Liver (tissue), 3 donors: Measurements from ENCODE around the gene ZBTB17.

Experiments
- CTCF ChIP-seq: fragments of 150-350 bp; IDR thresholded peaks from 2 replicates; pipeline ENCODE4 v1.5.1; 2017; ENCODE audit warnings: improper control_type of control experiment, low read depth, low read length; ENCODE audit not compliant: missing input control
- FOXA1 ChIP-seq: IDR thresholded peaks from 2 replicates; pipeline ENCODE4 v1.6.1; 2016; ENCODE audit warnings: antibody characterized with exemption
- HNF4A ChIP-seq, 2 donors: conservative IDR thresholded peaks; 2 replicates each; pipeline ENCODE4 v1.6.1; 2016; ENCODE audit warnings: antibody characterized with exemption in 2 of 2, mild to moderate bottlenecking in 2 of 2
- JUND ChIP-seq, 2 donors: IDR thresholded peaks; 2 replicates each; pipeline ENCODE4 v1.6.1; 2016; ENCODE audit warnings: antibody characterized with exemption in 2 of 2
- RAD21 ChIP-seq, 2 donors: IDR thresholded peaks; 2 replicates each; pipeline ENCODE4 v1.6.1; 2016; ENCODE audit warnings: antibody characterized with exemption in 2 of 2, mild to moderate bottlenecking in 2 of 2
- TF ChIP-seq, protein P1 (sequence below): IDR thresholded peaks from 2 replicates; pipeline ENCODE4 v1.6.1; 2016; ENCODE audit warnings: antibody characterized with exemption, mild to moderate bottlenecking
- donor health status: healthy.
- donor health status: healthy.

DNA sequence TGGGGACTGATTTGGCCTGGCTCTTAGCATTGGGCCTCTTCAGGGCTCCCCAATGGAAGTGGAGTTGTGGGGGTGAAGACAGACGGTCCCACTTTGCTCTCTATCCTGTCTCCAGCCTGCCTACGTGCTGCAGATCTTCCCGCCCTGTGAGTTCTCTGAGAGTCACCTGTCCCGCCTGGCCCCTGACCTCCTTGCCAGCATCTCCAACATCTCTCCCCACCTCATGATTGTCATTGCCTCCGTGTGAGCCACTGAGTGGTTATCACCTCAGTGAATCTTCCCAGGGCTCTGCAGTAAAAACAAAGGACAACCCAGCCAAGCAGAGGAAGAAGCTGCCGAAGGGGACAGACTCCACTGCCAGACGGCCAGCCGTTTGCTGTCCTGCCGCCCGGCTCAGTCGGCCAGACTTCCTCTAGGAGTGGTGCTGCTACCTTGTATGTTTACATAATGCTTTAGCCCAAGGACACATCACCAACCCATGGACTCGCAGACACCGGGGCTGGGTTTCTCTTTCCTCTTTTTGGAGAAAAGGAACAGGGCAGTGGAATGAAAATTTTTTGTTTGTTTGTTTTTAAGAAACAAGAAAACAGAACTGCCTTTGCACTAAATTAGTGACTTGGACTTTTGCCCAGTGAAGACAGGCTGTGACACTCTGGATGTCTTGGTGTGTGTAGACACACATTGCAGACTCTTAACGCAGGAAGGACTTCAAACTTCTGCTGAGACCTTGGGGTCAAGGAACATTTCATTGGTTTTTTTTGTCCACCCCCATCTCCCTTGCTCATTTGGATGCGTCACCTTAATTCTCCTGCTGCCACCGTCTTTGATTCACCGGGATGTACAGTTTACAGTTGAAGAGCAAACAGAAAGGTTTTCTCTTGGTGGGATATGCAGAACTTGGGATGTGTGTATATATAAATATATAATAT lies 36.5 kb downstream of the ZBTB17 start:
- TF ChIP-seq FOXA1 = no peak
- no peak for TF ChIP-seq CTCF
- peak in 1 of 2 donors; percentile 19 for TF ChIP-seq RAD21 (IDR thresholded peaks at IDR 0.05)
- TF ChIP-seq, protein P1, sequence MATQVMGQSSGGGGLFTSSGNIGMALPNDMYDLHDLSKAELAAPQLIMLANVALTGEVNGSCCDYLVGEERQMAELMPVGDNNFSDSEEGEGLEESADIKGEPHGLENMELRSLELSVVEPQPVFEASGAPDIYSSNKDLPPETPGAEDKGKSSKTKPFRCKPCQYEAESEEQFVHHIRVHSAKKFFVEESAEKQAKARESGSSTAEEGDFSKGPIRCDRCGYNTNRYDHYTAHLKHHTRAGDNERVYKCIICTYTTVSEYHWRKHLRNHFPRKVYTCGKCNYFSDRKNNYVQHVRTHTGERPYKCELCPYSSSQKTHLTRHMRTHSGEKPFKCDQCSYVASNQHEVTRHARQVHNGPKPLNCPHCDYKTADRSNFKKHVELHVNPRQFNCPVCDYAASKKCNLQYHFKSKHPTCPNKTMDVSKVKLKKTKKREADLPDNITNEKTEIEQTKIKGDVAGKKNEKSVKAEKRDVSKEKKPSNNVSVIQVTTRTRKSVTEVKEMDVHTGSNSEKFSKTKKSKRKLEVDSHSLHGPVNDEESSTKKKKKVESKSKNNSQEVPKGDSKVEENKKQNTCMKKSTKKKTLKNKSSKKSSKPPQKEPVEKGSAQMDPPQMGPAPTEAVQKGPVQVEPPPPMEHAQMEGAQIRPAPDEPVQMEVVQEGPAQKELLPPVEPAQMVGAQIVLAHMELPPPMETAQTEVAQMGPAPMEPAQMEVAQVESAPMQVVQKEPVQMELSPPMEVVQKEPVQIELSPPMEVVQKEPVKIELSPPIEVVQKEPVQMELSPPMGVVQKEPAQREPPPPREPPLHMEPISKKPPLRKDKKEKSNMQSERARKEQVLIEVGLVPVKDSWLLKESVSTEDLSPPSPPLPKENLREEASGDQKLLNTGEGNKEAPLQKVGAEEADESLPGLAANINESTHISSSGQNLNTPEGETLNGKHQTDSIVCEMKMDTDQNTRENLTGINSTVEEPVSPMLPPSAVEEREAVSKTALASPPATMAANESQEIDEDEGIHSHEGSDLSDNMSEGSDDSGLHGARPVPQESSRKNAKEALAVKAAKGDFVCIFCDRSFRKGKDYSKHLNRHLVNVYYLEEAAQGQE = no peak
- TF ChIP-seq JUND (IDR thresholded peaks at IDR 0.05) = no peak
- TF ChIP-seq HNF4A (conservative IDR thresholded peaks at IDR 0.05) = peak; percentile 14 to 22
